ENCODE data around the gene TPD52L3.

TPD52L3 gene

GRCh38 chr9:6356441-6356840 is 28.3 kb downstream of the TPD52L3 start:
- no peak for TF ChIP-seq CTCF (IDR thresholded peaks at IDR 0.05; ENCODE audit: low read depth, low read length)
- H3K4me1 ChIP-seq: no peaks in the 10 kb centered on the region
- H3K27me3 ChIP-seq: peaks cover 10% of the 10 kb centered on the region
- no peaks in the 10 kb centered on the region for H3K9me3 ChIP-seq
- no peak overlapping the region for H3K4me3 ChIP-seq (ENCODE audit: low read depth, low read length)
- no peaks in the 10 kb centered on the region for H3K36me3 ChIP-seq
- DNase-seq: no peak

- no peaks in the 10 kb centered on the region for H3K36me3 ChIP-seq
- peaks cover 8% of the 10 kb centered on the region for H3K27me3 ChIP-seq
- no peaks in the 10 kb centered on the region for H3K9me3 ChIP-seq
- no peak for TF ChIP-seq CTCF (IDR thresholded peaks at IDR 0.05; ENCODE audit: low read depth, low read length)
- H3K4me1 ChIP-seq: no peaks in the 10 kb centered on the region
- DNase-seq: no peak
- H3K4me3 ChIP-seq (ENCODE audit: low read depth, low read length): no peak overlapping the region
These were observed 28.7 kb downstream of the TPD52L3 start for GRCh38 chr9:6356904-6357303.

DNA sequence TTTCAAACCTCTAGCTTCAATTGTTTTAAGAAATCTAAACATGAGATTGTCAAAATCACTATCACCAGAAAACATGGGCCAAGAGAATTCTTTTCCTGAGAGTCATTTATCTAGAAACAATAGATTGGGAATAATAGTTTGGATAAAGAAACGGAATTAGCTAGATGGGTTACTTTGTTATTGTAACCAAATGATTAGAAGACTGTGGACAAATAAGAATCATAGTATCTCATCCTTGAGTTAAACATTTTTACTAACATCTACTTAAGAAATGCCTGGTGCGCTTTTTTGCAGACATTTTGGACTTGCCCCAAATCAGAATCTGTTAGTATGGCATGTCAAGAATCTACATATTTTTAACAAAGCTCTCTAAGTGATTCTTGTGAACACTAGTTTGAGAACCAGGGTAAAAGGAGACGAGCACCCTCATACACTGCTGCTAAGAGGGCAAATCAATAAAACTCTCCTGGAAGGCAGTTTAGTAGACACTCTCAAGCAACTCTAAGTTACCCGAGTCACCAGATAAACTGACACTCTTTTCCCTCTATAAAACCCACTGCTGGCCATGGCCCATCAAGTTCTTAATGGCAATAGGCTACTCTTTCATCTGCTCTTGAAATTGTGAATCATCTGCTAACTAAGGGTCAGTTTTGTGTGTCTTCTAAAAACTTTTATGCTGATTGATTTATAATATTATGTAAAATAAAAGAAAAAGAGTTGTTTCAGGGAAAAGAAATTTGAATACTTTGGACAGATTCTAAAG is 39.1 kb downstream of the TPD52L3 start:
- TF ChIP-seq CTCF (IDR thresholded peaks at IDR 0.05; ENCODE audit: low read depth, low read length): no peak
- H3K9me3 ChIP-seq: no peaks in the 10 kb centered on the region; the same call in 1 of the 2 replicates
- no peaks in the 10 kb centered on the region for H3K36me3 ChIP-seq
- no peaks in the 10 kb centered on the region for H3K27me3 ChIP-seq
- H3K4me3 ChIP-seq (ENCODE audit: low read depth, low read length): no peak overlapping the region
- H3K4me1 ChIP-seq: no peaks in the 10 kb centered on the region
- no peak for DNase-seq

- no peak for DNase-seq
- TF ChIP-seq CTCF (IDR thresholded peaks at IDR 0.05; ENCODE audit: low read depth, low read length): no peak
- H3K4me3 ChIP-seq (ENCODE audit: low read depth, low read length): no peak overlapping the region
- H3K9me3 ChIP-seq: no peaks in the 10 kb centered on the region; the same call in 1 of the 2 replicates
- H3K27me3 ChIP-seq: no peaks in the 10 kb centered on the region
- no peaks in the 10 kb centered on the region for H3K4me1 ChIP-seq
- no peaks in the 10 kb centered on the region for H3K36me3 ChIP-seq
These were observed 40.7 kb downstream of the TPD52L3 start for GRCh38 chr9:6368831-6369230.

All from BE2C (cell line).